Measurements from ENCODE around the gene KDM4D. TPM values are rescaled to one million over a fixed set of nuclear protein-coding genes. Genes with fewer than 3 reads are reported as not detected.

Gene KDM4D
- total RNA-seq, 2 donors from 2014 or later: 0.78 TPM; not detected in 1

DNA sequence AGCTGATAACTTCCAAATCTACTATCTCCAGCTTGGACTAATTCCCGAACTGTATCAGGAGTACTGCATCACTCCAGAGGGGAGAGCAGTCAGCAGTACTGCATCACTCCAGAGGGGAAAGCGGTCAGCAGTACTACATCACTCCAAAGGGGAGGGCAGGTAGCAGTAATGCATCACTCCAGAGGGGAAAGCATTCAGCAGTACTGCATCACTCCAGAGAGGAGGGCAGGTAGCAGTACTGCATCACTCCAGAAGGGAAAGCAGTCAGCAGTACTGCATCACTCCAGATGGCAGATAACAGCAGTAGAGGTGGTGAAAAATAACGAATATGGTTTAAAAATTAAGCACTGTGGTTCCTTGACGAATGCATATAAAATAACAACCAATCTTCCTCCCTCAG lies 8.6 kb upstream of the KDM4D start:
- H3K4me1 ChIP-seq: no peaks in the 10 kb centered on the region
- H3K9me3 ChIP-seq: no peaks in the 10 kb centered on the region
- no peaks in the 10 kb centered on the region for H3K27me3 ChIP-seq
- intact Hi-C loops (cut with DNase I): no loop called here
- H3K4me3 ChIP-seq: no peak overlapping the region
- H3K36me3 ChIP-seq (replicated peaks in 1 of 2; ENCODE audit: insufficient read depth in 1 of 2, low read depth in 2 of 2): peaks cover 5 to 57% of the 10 kb centered on the region in 2 donors
- WGBS, 2 donors: 78% methylated on average over 4 of the region's 4 CpGs
- H3K27ac ChIP-seq: no peak overlapping the region
- no peak for ATAC-seq
- no peak for DNase-seq
- TF ChIP-seq, protein P1, sequence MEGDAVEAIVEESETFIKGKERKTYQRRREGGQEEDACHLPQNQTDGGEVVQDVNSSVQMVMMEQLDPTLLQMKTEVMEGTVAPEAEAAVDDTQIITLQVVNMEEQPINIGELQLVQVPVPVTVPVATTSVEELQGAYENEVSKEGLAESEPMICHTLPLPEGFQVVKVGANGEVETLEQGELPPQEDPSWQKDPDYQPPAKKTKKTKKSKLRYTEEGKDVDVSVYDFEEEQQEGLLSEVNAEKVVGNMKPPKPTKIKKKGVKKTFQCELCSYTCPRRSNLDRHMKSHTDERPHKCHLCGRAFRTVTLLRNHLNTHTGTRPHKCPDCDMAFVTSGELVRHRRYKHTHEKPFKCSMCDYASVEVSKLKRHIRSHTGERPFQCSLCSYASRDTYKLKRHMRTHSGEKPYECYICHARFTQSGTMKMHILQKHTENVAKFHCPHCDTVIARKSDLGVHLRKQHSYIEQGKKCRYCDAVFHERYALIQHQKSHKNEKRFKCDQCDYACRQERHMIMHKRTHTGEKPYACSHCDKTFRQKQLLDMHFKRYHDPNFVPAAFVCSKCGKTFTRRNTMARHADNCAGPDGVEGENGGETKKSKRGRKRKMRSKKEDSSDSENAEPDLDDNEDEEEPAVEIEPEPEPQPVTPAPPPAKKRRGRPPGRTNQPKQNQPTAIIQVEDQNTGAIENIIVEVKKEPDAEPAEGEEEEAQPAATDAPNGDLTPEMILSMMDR (IDR thresholded peaks at IDR 0.05): no peak
- no peak for TF ChIP-seq POLR2A (IDR thresholded peaks at IDR 0.05)

- ATAC-seq (no peak), DNase-seq (no peak)
- Histone ChIP-seq H3K4me3 (no peak overlapping the region), H3K4me1 (peaks cover 19% of the 10 kb centered on the region), H3K27me3 (no peaks in the 10 kb centered on the region), H3K27ac (no peak overlapping the region), H3K9me3 (no peaks in the 10 kb centered on the region), H3K36me3 (replicated peaks in 1 of 2; ENCODE audit: insufficient read depth in 1 of 2, low read depth in 2 of 2) (peaks cover 8 to 50% of the 10 kb centered on the region in 2 donors)
- TF ChIP-seq, protein P1 (IDR thresholded peaks at IDR 0.05): peak in 5 of 7 experiments; percentile 29 to 38 (median 31)
- TF ChIP-seq POLR2A (IDR thresholded peaks at IDR 0.05): no peak
- 94 to 96% methylated on average over 1 of the region's 1 CpG for WGBS, 2 donors
- intact Hi-C loops (cut with DNase I): no loop called here
Observed at GRCh38 chr11:94968334-94968958, 5.1 kb upstream of the KDM4D start.

GRCh38 chr11:94972700-94973098 lies 810 bp upstream of the KDM4D start:
- 2% methylated on average over 5 of the region's 5 CpGs for WGBS, 2 donors
- no peaks in the 10 kb centered on the region for H3K9me3 ChIP-seq
- DNase-seq (no peak), ATAC-seq (no peak)
- peaks cover 8 to 21% of the 10 kb centered on the region in 2 donors for H3K36me3 ChIP-seq (replicated peaks in 1 of 2; ENCODE audit: insufficient read depth in 1 of 2, low read depth in 2 of 2)
- peak overlapping the region; percentile 63 to 79 for H3K4me3 ChIP-seq
- no peaks in the 10 kb centered on the region for H3K27me3 ChIP-seq
- no peak for TF ChIP-seq POLR2A (IDR thresholded peaks at IDR 0.05)
- TF ChIP-seq, protein P1 (IDR thresholded peaks at IDR 0.05): no peak
- H3K4me1 ChIP-seq: peaks cover 19% of the 10 kb centered on the region
- intact Hi-C loops (cut with DNase I): loop anchor here (10.0 kb wide), 1 partner anchor 792 kb away; no protein-coding TSS in a partner anchor
- H3K27ac ChIP-seq: peak overlapping the region in 2 of 4 donors; percentile 70 to 77

- no peaks in the 10 kb centered on the region for H3K9me3 ChIP-seq
- TF ChIP-seq POLR2A (IDR thresholded peaks at IDR 0.05): no peak
- TF ChIP-seq, protein P1 (IDR thresholded peaks at IDR 0.05): no peak
- no peaks in the 10 kb centered on the region for H3K27me3 ChIP-seq
- intact Hi-C loops (cut with DNase I): loop anchor here (10.0 kb wide), 1 partner anchor 791 kb away; no protein-coding TSS in a partner anchor
- H3K36me3 ChIP-seq (replicated peaks in 1 of 2; ENCODE audit: insufficient read depth in 1 of 2, low read depth in 2 of 2): peaks cover 4 to 16% of the 10 kb centered on the region in 2 donors
- no peak overlapping the region for H3K4me3 ChIP-seq
- no peak overlapping the region for H3K27ac ChIP-seq
- no peak for DNase-seq
- peaks cover 19% of the 10 kb centered on the region for H3K4me1 ChIP-seq
- WGBS, 2 donors: 36 to 40% methylated on average over 6 of the region's 6 CpGs
- ATAC-seq: no peak
Observed at GRCh38 chr11:94974178-94974577, 669 bp downstream of the KDM4D start.

GRCh38 chr11:94975599-94975998 lies 2.1 kb downstream of the KDM4D start:
- DNase-seq: no peak
- 70 to 90% methylated on average over 1 of the region's 1 CpG for WGBS, 2 donors

More at GRCh38 chr11:94975599-94975998, 2.1 kb downstream of the KDM4D start:
- TF ChIP-seq POLR2A (IDR thresholded peaks at IDR 0.05): no peak
- TF ChIP-seq, protein P1 (IDR thresholded peaks at IDR 0.05): no peak
- Histone ChIP-seq H3K9me3 (no peaks in the 10 kb centered on the region), H3K27ac (no peak overlapping the region), H3K27me3 (no peaks in the 10 kb centered on the region), H3K4me1 (peaks cover 19% of the 10 kb centered on the region), H3K36me3 (replicated peaks in 1 of 2; ENCODE audit: insufficient read depth in 1 of 2, low read depth in 2 of 2) (peaks cover 0 to 7% of the 10 kb centered on the region in 2 donors), H3K4me3 (no peak overlapping the region)
- no peak for ATAC-seq
- intact Hi-C loops (cut with DNase I): loop anchor here (10.0 kb wide), 1 partner anchor 789 kb away; no protein-coding TSS in a partner anchor

Data from body of pancreas (tissue), 4 donors.